ENCODE data around the gene EVA1C. TPM values are rescaled to one million over a fixed set of nuclear protein-coding genes. Genes with fewer than 3 reads are reported as not detected.

EVA1C gene
- total and polyA plus RNA-seq, 9 of the 15 experiments (the other 6 are each of a cell fraction or from before 2014, with no cell fraction given), result 0.22 TPM; not detected in 8

- POLR2A ChIA-PET, result no interaction called here
- CTCF ChIA-PET (ENCODE audit: low intra/inter-chr PET ratio), result no interaction called here
- ATAC-seq (no peak), DNase-seq (ENCODE audit: extremely low read depth in 1 of 4, low spot score in 3 of 4) (no peak), FAIRE-seq (no peak)
- H3K9me3 ChIP-seq (replicated peaks; ENCODE audit: control insufficient read depth, insufficient read depth, low read depth, low read length), result no peaks in the 10 kb centered on the region; the same call in 1 of the 2 replicates
- 12% methylated on average over 4 of the region's 4 CpGs for WGBS (ENCODE audit: insufficient coverage, low coverage, missing lambda C conversion rate)
- H3K27ac ChIP-seq (ENCODE audit: extremely low read depth, low read depth, low read length), result no peak overlapping the region; the same call in 2 of the 3 replicates
- intact Hi-C loops (cut with micrococcal nuclease) (no loop called here), in situ Hi-C loops (cut with MboI) (no loop called here)
- H3K4me2 ChIP-seq (ENCODE audit: insufficient read depth, low read length), result no peak overlapping the region; the same call in 1 of the 2 replicates
- H3K36me3 ChIP-seq (ENCODE audit: control insufficient read depth, insufficient read depth, low read length), result no peaks in the 10 kb centered on the region
- peaks cover 0 to 16% of the 10 kb centered on the region in 2 experiments; a peak in 3 of 5 replicates for H3K27me3 ChIP-seq (ENCODE audit: control insufficient read depth in 2 of 2, insufficient read depth in 2 of 2, low read length in 2 of 2)
- H3K9ac ChIP-seq (ENCODE audit: insufficient read depth in 1 of 2, low read depth in 2 of 2, low read length in 2 of 2), result no peak overlapping the region
- H2AFZ ChIP-seq (ENCODE audit: low read depth, low read length), result no peak overlapping the region
- H3K9me1 ChIP-seq (ENCODE audit: control insufficient read depth, insufficient read depth, low read length), result no peaks in the 10 kb centered on the region
- no peak overlapping the region for H3K4me3 ChIP-seq
- no TSS peak for BruUV-seq (replicated peaks)
- H3K79me2 ChIP-seq (ENCODE audit: control insufficient read depth, insufficient read depth, low read length), result no peaks in the 10 kb centered on the region
- H3K4me1 ChIP-seq (replicated peaks in 1 of 2; ENCODE audit: control insufficient read depth in 2 of 2, insufficient read depth in 2 of 2, low read length in 2 of 2), result no peaks in the 10 kb centered on the region; a peak in 2 of 5 replicates
- TF ChIP-seq KDM1A (IDR thresholded peaks at IDR 0.05) (peak in 1 of 2 experiments; percentile 79; a peak in 1 of 4 replicates), REST (IDR thresholded peaks at IDR 0.05; ENCODE audit: borderline replicate concordance) (no peak), REST (CRISPR knock-in tag; IDR thresholded peaks at IDR 0.05; ENCODE audit: low read depth) (no peak)
- H4K20me1 ChIP-seq (replicated peaks; ENCODE audit: control insufficient read depth, insufficient read depth, low read length), result no peaks in the 10 kb centered on the region
Measured at GRCh38 chr21:32533053-32533452, 120.5 kb downstream of the EVA1C start.
